NCI-H1417 treated with DMSO at 0.1 percent for 48 hours (cell line): Measurements from ENCODE around the gene NELFB.

Source experiments
- DNase-seq: peaks from one replicate; lab custom pipeline; 2025; lab: John Stamatoyannopoulos, UW

Gene NELFB

GRCh38 chr9:137223078-137223970 is 31.8 kb upstream of the NELFB start:
- DNase-seq = peak; percentile 90

DNA sequence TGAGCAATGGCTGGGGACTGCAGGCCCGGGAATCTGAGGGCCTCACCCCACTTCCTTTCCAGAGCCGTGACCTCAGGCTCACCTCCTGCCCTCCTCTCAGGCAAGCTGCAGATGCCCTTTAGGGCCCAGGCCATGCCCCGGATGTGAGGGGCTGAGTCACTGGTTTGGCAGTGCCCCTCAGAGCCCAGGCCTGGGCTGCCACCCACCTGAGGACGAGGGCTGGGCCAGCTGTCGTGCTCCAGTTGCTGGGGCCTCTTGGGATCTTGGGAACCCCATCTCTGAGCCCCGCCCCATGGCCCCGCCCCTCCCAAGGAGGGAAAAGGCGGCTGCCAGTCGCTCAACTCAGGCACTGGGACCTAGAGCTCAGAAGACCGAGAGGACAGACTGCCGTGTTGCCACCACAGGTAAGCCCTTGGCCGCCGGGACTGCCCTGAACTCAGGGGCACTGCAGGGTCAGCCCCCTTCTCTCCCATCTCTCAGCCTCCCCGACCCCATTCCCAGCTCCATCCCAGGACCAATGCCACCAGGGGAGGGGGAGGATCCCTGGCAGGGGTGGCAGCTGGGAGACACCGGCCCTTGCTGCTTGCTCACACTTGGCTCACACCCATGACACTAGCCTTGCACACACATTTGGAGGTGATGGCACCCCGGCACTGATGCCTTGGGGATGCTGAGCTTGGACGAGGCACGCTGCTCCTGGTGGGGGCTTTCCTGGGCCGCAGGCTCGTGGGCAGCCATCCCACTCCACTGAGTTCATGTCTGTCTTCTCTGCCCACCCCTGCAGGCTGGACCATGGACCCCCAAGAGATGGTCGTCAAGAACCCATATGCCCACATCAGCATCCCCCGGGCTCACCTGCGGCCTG is 30.1 kb upstream of the NELFB start, which contains the start of gene CYSRT1:
Gene CYSRT1, plus strand, starts transcription at position 345 of the 865 bp plus-strand sequence. Its CDS starts 448 bp downstream, at position 793.
- no peak for DNase-seq

DNA sequence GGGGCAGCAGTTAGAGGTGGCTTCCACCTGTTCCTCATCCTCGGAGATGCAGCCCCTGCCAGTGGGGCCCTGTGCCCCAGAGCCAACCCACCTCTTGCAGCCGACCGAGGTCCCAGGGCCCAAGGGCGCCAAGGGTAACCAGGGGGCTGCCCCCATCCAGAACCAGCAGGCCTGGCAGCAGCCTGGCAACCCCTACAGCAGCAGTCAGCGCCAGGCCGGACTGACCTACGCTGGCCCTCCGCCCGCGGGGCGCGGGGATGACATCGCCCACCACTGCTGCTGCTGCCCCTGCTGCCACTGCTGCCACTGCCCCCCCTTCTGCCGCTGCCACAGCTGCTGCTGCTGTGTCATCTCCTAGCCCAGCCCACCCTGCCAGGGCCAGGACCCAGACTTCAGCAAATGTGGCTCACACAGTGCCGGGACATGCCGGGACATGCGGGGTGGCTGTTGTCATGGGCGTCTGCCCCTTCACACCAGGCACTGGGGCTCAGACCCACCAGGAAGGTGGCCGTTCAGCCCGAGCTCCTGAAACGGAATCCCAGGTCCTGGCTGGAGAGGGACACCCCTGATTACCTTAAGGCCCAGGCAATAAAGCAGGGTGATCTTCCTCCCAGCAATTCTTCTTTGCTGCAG is 29.3 kb upstream of the NELFB start:
- DNase-seq = no peak

DNA sequence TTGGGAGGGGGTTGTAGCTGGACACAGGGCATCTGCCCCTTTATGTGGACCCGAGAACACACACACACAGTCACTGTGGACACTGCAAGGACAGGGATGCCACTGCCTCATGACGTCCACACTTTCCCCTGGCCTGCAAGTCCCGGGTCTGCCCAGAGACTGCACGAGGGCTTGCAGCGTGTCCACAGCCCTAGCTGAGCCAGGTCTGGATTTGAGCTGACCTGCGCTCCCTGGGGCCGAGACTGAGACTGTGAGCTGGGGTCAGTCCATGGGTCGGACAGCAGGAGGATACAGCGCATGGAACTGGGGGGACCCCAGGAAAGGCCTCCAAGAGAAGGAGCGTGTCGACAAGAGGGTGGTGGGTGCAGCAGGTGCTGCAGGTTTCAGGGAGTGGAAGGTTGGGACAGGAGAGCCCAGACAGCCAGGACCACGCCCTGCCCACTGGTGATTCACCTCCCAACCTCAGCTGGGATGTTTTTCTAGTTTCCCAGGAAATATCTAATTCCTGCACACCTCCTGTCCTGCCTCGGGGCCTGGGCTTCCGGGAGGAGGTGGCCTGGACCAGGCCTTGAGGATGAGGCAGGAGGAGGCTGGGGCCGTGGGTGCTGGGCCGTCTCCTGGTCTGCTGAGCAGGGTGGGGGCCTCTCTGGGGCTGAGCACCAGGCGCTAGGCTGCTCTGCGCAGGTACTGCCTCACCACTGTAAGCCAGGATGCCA is 28.6 kb upstream of the NELFB start:
- DNase-seq = no peak

DNA sequence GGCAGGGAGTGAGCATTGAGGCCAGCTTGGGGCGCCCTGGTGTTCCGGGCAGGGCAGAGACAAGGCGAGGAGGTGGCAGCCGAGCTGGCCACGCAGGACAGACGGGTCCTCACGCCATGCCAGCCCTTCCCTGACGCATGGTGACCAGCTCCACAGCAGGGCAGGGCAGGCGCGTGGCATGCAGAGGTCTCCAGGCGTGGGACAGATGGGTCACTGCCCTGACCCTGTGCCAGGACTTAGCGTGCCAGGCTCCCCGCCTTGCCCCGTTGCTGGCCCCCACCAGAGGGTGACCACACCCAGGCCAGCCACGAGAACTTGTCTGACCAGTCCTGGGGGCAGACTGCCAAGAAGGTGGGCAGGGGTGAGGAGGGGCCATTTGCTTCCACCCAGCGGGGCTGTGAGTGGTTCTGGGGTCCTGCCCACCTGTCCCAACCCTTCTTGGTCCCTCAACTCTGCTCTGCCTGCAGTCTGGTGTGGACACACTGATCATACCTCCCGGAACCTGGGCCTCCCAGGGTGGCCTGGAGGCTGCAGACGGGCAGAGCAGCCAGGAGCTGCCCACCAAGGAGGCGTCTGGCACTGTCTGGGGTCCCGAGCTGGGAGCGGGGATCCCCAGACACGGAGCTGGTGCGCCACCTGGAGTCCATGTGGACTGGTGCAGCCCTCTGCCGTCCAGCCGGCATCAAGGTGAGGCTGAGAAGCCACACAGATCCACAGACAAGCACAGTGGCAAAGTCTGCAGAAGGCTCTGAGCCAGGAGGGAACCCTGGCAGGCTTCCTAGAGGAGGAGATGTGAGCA is 27.9 kb upstream of the NELFB start, which contains the start of gene RNF224:
Gene RNF224, plus strand, starts transcription at position 449 of the 799 bp plus-strand sequence. CDS start 834 bp downstream, outside the sequence.
- peak; percentile 38 for DNase-seq

DNA sequence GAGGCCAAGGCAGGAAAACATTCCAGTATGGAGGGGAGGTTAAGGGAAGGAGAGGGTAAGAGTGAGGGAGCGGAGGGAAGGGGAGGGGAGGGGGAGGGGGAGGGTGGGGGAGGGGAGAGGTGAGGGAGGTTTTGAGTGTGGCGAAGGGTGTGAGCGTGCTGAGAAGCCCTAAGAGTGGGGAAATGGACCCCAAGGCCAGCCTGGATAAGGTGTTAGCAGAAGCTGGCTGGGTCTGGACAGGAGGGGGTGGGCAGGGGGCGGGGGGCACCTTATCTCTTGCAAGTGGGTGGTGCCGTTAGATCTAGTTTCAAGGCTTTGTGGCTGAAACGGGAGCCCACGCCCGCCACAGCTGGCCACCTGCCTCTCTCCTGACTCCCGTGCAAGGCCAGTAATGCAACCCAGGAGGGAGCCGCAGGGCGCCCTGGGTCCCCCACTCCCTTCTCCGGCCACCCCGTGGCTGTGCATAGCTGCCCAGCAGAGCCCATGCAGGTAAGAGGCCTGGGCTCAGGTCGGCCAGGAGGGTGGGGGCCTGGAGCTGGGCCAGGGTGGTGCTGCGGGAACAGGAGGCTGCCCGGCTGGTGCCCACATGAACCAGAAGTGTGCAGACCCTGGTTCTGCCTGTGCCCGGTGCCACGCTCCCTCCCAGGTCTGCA is 27.1 kb upstream of the NELFB start:
- no peak for DNase-seq

- DNase-seq = no peak
Observed at GRCh38 chr9:137228506-137228967, 26.6 kb upstream of the NELFB start.

GRCh38 chr9:137228968-137229896 is 25.9 kb upstream of the NELFB start:
- DNase-seq = no peak

DNA sequence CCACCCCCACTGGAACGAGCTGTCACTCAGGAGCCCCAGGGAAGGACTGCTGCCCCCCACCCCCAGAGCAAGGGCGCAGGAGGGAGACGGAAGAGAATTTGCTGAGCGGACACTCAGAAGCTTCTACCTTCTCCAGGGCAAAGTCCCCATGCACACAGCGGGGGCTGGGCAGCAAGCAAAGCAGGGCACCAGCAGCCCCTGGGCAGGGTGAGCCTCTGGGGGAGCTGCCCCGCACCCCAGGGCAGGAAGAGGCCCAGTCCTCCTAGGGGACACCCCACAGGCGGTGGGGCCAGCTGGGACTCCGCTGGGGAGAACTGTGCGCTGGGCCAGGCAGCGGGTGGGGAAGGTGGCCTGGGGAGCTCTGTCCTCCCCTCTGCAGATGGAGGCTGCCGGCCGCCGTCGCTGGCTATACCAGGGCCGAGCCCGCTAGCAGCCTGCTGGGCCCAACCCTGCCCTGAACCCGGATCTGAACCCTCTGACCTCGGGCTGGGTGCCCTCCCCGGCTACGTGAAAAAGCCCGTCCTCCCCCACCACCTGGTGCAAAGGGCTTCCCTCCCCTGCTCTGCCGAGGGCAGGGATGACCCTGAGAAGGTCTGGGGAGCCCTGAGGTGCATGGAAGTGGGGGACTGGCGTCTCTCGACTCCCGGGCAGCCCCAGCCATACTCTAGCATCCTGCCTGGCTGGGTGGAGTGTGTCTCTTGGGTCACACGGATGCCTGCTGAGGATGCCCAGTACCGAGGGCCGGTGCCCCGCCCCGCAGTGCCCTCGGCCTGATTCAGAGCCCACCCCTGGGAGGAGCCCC is 25.0 kb upstream of the NELFB start:
- DNase-seq = no peak

- DNase-seq = no peak
Observed at GRCh38 chr9:137230705-137231371, 24.3 kb upstream of the NELFB start, which contains the start of gene SLC34A3. Gene SLC34A3, plus strand, starts transcription at chr9:137230901. Its CDS starts 802 bp downstream, at chr9:137231703.

DNA sequence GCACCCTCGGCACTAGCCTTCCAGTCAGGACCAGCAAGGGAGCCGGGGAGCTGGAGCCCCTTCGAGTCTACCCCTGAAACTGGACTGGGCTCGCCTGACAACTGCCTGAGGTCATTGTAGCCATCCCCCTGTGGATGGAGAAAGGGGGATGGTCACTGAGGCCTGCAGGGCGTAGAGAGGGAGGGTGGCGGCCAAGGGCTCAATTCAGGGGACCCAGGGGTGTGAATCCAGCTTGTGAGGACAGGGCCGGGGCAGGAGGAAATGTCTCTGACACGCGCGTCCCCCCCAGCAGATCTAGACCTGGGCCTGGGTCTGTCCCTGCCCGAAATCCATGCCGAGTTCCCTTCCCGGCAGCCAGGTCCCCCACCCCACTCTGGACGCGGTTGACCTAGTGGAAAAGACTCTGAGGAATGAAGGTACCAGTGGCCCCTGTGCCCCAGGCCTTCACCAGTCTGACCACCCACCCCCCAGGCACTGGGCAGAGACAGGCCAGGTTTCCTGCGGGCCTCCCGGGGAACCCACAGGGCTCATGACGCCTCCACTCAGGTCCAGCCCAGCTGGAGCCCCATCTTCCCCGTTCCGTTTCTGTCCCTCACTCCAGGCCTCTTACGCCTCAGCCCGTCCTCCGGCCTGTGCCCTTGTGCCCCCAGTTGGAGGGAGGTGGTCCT is 23.6 kb upstream of the NELFB start:
- DNase-seq = no peak

- no peak for DNase-seq
Observed at GRCh38 chr9:137232101-137232500, 23.0 kb upstream of the NELFB start.

DNA sequence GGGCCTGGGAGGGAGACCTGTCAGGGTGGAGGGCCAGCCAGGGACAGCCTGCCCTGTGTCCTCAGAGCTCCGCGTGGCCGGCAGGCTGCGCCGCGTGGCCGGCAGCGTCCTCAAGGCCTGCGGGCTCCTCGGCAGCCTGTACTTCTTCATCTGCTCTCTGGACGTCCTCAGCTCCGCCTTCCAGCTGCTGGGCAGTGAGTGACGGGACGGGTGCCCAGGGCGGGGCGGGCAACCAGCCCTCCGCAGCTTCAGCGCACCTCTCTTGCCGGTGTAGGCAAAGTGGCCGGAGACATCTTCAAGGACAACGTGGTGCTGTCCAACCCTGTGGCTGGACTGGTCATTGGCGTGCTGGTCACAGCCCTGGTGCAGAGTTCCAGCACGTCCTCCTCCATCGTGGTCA is 22.6 kb upstream of the NELFB start:
- no peak for DNase-seq

GRCh38 chr9:137233143-137233980 is 21.8 kb upstream of the NELFB start:
- DNase-seq = no peak

DNA sequence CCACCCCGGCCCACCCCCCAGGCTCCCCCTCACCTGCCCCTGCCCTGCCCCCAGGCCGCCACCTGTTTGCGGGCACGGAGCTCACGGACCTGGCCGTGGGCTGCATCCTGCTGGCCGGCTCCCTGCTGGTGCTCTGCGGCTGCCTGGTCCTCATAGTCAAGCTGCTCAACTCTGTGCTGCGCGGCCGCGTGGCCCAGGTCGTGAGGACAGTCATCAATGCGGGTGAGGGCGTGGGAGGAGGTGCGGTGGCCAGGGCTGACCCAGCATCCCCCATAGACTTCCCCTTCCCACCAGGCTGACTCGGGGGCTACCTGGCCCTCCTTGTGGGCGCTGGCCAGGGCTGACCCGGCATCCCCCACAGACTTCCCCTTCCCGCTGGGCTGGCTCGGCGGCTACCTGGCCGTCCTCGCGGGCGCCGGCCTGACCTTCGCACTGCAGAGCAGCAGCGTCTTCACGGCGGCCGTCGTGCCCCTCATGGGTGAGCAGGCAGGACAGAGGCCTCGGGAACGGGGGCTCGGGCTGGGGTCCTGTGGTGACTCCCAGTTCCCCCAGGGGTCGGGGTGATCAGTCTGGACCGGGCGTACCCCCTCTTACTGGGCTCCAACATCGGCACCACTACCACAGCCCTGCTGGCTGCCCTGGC is 21.0 kb upstream of the NELFB start:
- no peak for DNase-seq
